Measurements from ENCODE around the gene PPIL1.
"Not testable (repeated sequence)": the region's sequence is repeated elsewhere in the genome, so short reads cannot be mapped to it uniquely, and the experiment has no call there.

The PPIL1 gene

DNA sequence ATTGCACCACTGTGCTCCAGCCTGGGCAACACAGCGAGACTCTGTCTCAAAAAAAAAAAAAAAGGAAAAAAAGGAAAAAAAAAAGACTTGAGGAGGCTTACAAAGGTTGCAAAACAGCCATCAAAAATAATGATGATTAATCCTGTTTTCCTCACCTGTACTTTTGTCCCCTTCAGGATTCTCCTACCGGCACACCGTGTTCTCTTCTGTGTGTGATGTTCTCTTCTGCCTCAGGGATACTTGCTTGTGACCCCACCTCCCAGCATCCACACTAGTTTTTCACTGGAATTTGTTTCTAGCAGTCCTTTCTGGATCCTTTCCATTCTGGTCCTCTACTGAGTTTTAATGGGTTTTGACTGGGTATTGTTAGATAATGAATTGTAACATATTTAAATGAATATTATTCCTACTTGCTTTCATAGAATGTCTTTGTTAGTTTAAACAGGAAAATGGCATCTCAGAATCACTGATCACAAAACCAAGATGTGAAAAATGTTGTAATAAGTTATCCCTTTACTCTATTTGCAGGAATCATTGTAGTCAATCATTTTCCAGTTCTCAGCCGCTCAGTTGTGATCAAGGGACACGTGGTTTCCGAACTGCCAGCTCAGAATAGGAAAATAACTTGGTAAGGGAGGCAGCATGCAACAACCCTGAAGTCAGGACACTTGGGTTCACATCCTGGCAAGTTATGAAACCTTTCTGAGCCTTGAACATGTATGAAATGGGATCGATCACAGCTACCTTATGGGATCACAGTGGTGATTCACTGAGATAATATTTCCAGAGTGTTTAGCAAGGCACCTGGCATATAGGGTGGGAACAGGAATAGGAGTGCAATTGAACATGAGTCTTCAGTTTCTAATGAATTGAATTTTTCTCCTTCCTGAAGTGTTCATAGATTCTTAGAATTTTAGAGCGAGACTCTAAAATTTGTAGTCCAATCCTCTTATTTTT, 19.7 kb upstream of the PPIL1 start:
- ChIA-PET CTCF (interaction anchor here (6.1 kb wide), 1 partner anchor 9 kb away, joined by 32 read pairs; the partner anchor contains the start of gene C6orf89), POLR2A (no interaction called here)
- TF ChIP-seq, protein P1, sequence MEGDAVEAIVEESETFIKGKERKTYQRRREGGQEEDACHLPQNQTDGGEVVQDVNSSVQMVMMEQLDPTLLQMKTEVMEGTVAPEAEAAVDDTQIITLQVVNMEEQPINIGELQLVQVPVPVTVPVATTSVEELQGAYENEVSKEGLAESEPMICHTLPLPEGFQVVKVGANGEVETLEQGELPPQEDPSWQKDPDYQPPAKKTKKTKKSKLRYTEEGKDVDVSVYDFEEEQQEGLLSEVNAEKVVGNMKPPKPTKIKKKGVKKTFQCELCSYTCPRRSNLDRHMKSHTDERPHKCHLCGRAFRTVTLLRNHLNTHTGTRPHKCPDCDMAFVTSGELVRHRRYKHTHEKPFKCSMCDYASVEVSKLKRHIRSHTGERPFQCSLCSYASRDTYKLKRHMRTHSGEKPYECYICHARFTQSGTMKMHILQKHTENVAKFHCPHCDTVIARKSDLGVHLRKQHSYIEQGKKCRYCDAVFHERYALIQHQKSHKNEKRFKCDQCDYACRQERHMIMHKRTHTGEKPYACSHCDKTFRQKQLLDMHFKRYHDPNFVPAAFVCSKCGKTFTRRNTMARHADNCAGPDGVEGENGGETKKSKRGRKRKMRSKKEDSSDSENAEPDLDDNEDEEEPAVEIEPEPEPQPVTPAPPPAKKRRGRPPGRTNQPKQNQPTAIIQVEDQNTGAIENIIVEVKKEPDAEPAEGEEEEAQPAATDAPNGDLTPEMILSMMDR (IDR thresholded peaks at IDR 0.05; ENCODE audit: insufficient read depth, low read length, missing control alignments): no peak
- DNase-seq (ENCODE audit: low read depth, low spot score): no peak
- no peak overlapping the region for H3K4me3 ChIP-seq (ENCODE audit: low read depth, low read length)

DNA sequence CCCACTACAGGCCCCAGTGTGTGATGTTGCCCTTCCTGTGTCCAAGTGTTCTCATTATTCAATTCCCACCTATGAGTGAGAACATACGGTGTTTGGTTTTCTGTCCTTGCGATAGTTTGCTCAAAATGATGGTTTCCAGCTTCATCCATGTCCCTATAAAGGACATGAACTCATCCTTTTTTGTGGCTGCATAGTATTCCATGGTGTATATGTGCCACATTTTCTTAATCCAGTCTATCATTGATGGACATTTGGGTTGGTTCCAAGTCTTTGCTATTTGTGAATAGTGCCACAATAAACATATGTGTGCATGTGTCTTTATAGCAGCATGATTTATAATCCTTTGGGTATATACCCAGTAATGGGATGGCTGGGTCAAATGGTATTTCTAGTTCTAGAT, 16.6 kb upstream of the PPIL1 start:
- H3K4me3 ChIP-seq (ENCODE audit: low read depth, low read length); DNase-seq (ENCODE audit: low read depth, low spot score); POLR2A ChIA-PET: not testable (repeated sequence)
- CTCF ChIA-PET: interaction anchor here (1.0 to 2.4 kb wide), 5 partner anchors 12 to 276 kb away, joined by 3 to 13 read pairs (median 3); no protein-coding TSS in a partner anchor

DNA sequence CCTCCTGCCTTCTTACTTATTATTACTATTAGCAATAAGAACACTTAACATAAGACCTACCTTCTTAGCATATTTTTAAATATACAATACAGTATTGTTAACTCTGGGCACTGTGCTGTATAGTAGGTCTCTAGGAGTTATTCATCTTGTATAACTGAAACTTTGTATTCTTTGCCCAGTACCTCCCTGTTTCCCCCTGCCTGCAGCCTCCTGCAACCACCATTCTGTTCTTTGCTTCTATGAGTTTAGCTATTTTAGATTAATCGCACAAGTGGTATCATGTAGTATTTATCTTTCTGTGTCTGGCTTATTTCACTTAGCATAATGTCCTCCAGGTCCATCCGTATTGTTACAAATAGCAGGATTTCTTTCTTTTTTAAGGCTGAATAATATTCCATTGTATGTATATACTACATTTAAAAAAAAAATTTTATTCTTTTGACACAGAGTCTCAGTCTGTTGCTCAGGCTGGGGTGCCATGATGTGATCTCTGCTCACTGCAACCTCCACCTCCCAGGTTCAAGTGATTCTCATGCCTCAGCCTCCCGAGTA, 15.6 kb upstream of the PPIL1 start:
- ChIA-PET CTCF (interaction anchor here (0.7 to 2.4 kb wide), 9 partner anchors 13 to 128 kb away, joined by 3 to 13 read pairs (median 3); partner anchors contain the start of gene PPIL1), POLR2A (no interaction called here)
- no peak overlapping the region for H3K4me3 ChIP-seq (ENCODE audit: low read depth, low read length)
- DNase-seq (ENCODE audit: low read depth, low spot score): no peak
- TF ChIP-seq, protein P1 (IDR thresholded peaks at IDR 0.05; ENCODE audit: insufficient read depth, low read length, missing control alignments): no peak

DNA sequence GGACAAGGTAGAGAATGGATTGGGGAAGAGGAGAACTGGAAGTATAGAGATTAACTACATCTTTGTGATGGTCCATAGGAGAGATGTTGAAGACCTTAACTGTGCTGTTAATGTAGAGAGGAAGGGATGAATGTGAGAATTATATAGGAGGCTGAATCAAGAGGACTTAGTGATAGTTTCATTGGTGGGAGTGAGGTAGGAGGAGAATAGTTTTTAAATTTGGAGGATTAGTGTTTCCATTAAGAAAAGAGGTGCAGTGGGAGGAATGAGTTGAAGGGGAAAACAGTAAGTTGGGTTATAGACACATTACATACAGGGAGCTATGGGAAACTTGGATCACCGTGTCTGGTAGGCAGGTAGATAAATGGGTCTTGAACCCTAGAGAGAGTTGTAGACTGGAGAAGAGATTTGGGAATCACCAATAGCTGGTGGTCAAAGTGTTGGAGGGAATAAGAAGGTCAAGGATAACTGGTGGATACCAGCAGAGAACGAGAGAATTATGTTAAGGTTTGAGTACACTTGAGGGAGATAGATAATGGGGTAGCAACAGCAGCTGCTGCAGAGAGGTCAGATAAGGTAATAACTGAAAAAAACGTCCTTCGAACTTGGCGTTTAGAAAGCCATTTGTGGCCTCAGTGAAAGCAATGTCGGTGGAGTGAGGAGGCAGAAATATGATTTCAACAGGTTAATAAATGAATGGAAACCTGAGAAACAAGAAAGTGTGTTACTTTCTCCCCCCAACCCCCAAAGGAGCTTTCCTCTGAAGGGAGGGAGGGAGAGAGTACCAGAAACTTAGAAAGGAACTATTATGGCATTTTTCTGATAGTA, 14.3 kb upstream of the PPIL1 start:
- no peak for DNase-seq (ENCODE audit: low read depth, low spot score)
- TF ChIP-seq, protein P1 (IDR thresholded peaks at IDR 0.05; ENCODE audit: insufficient read depth, low read length, missing control alignments): no peak
- ChIA-PET POLR2A (no interaction called here), CTCF (interaction anchor here (1.0 to 2.4 kb wide), 7 partner anchors 11 to 129 kb away, joined by 3 to 13 read pairs (median 6); partner anchors contain the start of gene PPIL1)
- H3K4me3 ChIP-seq (ENCODE audit: low read depth, low read length): no peak overlapping the region

DNA sequence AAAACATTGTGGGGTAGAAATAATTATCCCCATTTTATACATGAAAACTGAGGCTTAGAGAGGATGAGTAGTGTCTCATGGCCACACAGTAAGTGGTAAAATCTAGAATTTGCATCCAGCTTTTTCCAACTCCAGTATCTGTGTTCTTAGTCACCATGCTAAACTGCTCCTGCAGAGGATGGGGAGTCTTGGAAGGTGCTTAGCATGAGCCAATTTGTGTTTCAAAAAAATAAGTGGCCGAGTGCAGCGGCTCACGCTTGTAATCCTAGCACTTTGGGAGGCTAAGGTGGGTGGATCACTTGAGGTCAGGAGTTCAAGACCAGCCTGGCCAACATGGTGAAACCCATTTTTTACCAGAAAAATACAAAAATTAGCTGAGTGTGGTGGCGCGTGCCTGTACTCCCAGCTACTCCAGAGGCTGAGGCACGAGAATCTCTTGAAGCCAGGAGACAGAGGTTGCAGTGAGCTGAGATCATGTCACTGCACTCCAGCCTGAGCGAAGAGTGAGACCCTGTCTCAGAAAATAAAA, 13.6 kb upstream of the PPIL1 start:
- TF ChIP-seq, protein P1 (IDR thresholded peaks at IDR 0.05; ENCODE audit: insufficient read depth, low read length, missing control alignments): no peak
- ChIA-PET POLR2A (no interaction called here), CTCF (interaction anchor here (1.4 to 2.2 kb wide), 3 partner anchors 88 to 130 kb away, joined by 4 to 12 read pairs (median 9); no protein-coding TSS in a partner anchor)
- H3K4me3 ChIP-seq (ENCODE audit: low read depth, low read length): no peak overlapping the region
- no peak for DNase-seq (ENCODE audit: low read depth, low spot score)

DNA sequence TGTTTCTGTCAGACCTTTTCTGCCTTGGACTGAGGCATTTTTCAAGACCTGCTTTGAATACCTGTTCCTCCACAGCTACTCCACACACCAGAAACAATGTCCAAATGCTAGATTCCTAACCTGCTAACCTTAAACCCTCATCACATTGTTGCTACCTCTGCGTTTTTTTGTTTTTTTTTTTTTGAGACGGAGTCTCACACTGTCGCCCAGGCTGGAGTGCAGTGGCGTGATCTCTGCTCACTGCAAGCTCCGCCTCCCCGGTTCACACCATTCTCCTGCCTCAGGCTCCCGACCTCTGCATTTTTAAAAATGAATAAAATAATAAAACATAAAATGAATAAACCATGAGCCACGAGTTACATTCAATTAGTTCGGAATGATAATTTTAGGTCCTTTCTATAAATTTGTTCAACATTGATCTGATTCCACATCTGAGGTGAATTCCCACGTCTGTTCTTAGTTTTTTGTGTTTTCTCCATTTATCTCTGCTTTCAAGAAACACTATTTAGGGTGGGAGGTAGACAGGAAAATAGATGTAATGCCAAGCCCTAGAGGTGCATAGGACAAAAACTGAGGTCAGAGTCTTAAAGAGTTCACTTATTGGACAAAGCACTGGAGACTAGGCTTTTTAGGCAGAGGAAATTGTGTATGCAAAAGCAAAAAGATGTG, 12.5 kb upstream of the PPIL1 start:
- TF ChIP-seq, protein P1 (IDR thresholded peaks at IDR 0.05; ENCODE audit: insufficient read depth, low read length, missing control alignments): no peak
- peak overlapping the region; percentile 86 for H3K4me3 ChIP-seq (ENCODE audit: low read depth, low read length)
- ChIA-PET CTCF (interaction anchor here (0.7 to 15.0 kb wide), 3 partner anchors 68 to 324 kb away, joined by 4 to 270 read pairs (median 16); partner anchors contain the start of gene PI16), POLR2A (no interaction called here)
- no peak for DNase-seq (ENCODE audit: low read depth, low spot score)

All from AG04449 (cell line).